SK-MEL-5 (cell line): ENCODE data around the gene TMTC2. TPM values are rescaled to one million over a fixed set of nuclear protein-coding genes. Genes with fewer than 3 reads are reported as not detected.

Experiments used
- DNase-seq: peaks from one replicate; pipeline ENCODE4 v3.0.0-alpha.2; 2016; ENCODE audit warnings: low read depth, low spot score
- in situ Hi-C: cut with HindIII; loops from 2 replicates; pipeline ENCODE4 v1.10.0; 2016; ENCODE audit warnings: low sequenced_read_pairs, high pct_unique_total_duplicates, low pct_unique_long_range_greater_than_20kb
- polyA plus RNA-seq, 2 experiments: library from polyadenylated mRNA; depleted of rRNA; stranded (reverse); fragments of >200 nt; gene quantifications; 2 replicates each; pipeline ENCODE4 v1.2.3, GENCODE V29; 2015
- total RNA-seq: library from RNA; depleted of rRNA; stranded (reverse); fragments of >200 nt; shearing (Covaris generic); gene quantifications from 2 replicates; pipeline ENCODE4 v1.2.3, GENCODE V29; 2014; rRNA removed

Gene TMTC2
- total RNA-seq, result 17.3 and 17.8 TPM in 2 replicates
- 36.6 and 46.4 TPM in 2 replicates for polyA plus RNA-seq (2015; cell fraction: cytosol; rRNA removed)
- 64.9 and 99.8 TPM in 2 replicates for polyA plus RNA-seq (2015; cell fraction: nucleus; rRNA removed)

DNA sequence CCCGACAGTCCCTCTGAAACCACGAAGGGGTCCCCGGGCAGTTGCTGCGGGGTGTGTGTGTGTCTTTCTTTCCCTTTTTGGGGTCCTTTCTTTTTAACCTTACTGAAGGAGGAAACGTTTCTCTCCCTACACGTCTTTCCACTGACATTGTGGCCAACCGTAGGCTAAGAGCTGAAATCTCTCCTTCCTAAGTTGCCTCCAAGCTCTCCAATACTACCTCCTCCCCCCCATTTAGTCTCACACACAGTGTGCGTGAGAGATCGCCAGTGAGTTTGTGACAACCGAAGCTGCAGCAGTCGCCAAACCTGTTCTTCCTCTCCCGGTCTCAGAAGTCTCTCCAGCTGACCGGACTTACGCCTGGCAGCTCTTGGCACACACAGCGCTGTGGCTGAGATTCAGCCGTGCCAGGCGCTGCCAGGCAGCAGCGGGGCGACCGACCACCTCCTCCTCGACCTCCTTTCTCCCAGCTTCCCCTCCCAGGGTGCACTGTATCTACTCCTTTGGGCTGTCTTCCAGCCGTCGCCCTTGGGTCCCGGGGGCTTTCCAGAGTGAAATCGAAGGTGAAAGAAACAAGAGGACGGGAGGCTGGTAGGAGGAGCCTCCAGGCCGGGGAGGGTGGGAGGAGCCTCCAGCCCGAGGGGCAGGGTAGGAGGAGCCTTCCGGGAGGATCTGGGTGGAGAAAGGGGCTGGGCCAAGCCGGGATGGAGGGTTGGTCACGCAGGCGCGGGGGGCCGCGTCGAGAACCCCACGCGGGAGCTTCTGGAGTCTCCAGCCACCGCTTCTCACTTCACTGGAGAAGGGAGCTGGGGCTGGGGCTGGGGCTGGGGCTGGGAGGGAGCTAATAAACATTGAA is at the start of gene TMTC2:
TMTC2 (plus strand) TSS at position 739 of the 853 bp plus-strand sequence.
- in situ Hi-C loops, result no loop called here

GRCh38 chr12:82638324-82638723 is 48.4 kb upstream of the TMTC2 start:
- in situ Hi-C loops, result no loop called here
- no peak for DNase-seq

More for the DNA sequence above, at the start of gene TMTC2:
- DNase-seq, result peak; percentile 92

DNA sequence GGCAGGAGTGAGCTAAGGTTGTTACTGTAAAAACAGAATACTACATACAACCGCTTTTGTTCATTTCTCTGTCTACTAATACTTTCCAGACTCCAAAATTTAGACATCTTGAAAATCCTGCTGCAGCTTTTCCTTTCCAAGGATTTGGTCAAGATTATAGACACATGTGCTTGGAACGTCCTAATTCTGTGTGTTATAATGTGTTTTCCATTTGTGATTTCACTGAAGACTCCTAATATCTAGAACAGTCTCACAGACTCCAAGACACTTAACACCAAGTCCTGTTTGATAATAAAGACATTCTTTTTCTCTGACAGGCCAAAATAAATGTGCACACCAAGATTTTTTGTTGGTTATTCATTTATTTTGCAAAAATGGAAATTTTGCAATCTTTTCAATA is 41.8 kb upstream of the TMTC2 start:
- no peak for DNase-seq
- in situ Hi-C loops, result no loop called here

- no peak for DNase-seq
- in situ Hi-C loops, result no loop called here
Observed at GRCh38 chr12:82645414-82645813, 41.3 kb upstream of the TMTC2 start.

GRCh38 chr12:82647853-82648252 is 38.9 kb upstream of the TMTC2 start:
- in situ Hi-C loops, result no loop called here
- DNase-seq, result peak; percentile 30

GRCh38 chr12:82648259-82648909 is 38.3 kb upstream of the TMTC2 start:
- no peak for DNase-seq
- in situ Hi-C loops, result no loop called here

- DNase-seq, result peak; percentile 95
- in situ Hi-C loops, result no loop called here
Observed at GRCh38 chr12:82650627-82651337, 35.9 kb upstream of the TMTC2 start.

GRCh38 chr12:82651489-82651888 is 35.2 kb upstream of the TMTC2 start:
- in situ Hi-C loops, result no loop called here

GRCh38 chr12:82652071-82652470 is 34.6 kb upstream of the TMTC2 start:
- in situ Hi-C loops, result no loop called here
- DNase-seq, result no peak

More at GRCh38 chr12:82651489-82651888, 35.2 kb upstream of the TMTC2 start:
- DNase-seq, result no peak

- DNase-seq, result no peak
- in situ Hi-C loops, result no loop called here
Observed at GRCh38 chr12:82655751-82656150, 31.0 kb upstream of the TMTC2 start.

DNA sequence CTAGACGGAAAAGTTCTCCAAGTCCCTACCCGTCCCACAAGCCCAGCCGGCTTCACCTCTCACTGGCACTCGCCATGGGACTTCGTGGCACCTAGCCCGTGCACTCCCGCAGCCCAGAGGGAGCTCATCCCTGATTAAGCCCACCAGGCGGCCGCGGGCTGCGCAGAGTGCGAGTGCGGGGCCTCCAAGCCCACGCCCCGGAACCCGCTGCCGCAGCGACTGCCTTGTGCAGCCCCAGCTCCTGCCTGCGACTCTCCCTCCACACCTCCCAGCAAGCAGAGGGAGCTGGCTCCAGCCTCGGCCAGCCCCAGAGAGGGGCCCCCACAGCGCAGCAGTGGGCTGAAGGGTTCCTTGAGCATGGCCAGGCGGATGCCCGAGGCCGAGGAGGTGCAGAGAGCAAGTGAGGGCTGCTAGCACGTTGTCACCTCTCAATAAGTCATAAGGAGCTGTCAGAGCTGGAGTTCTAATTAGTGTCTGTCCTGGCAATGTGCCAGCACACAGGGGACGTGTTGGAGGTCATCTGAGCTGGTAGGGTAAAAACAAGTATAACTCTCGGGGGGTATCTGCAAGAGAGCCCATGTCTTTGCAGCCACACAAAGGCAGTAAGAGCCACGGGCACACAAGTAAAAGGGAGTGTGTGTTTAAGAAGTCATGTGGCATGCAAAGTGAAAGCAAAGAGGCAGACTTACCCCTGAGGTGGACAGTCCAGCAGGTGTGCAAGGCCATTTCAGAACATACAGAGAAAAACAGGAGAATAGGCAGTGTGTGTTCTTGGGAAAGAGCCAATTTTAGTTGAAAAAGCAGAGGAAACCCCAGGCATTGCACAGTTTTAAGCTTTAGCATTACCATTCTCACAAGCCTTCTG is 27.1 kb upstream of the TMTC2 start:
- in situ Hi-C loops, result no loop called here
- no peak for DNase-seq

DNA sequence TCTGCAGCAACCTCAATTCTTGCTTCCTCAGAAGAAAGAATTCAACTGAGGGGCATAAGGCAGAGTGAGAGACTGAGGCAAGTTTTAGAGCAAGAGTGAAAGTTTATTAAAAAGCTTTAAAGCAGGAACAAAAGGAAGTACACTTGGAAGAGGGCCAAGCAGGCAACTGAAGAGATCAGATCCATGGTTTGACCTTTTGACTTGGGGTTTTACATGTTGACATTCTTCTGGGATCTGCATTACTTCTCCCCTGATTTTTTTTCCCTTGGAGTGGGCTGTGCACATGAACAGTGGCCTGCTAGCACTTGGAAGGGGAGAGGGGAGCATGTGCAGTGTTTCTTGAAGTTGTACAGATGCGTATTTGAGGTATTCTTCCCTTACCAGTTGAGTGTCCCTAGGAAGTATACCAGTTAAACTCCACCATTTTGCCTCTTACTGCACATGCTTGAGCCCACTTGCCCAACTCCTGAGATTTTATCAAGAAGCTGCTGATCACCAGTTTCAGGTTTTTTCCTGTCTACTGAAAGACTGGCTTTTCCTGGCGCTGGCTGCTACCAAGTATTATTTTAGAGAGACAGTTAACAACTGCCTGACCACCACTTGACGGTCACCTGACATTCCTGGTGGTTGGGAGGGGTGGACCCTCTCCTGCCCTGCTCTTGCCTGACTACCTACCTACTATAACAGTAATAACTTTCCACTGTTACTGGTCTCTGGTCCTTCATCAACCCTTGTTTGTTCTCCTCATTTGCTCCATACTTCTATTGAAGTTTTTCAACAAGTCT is 26.0 kb upstream of the TMTC2 start:
- peak; percentile 36 for DNase-seq
- in situ Hi-C loops, result no loop called here

DNA sequence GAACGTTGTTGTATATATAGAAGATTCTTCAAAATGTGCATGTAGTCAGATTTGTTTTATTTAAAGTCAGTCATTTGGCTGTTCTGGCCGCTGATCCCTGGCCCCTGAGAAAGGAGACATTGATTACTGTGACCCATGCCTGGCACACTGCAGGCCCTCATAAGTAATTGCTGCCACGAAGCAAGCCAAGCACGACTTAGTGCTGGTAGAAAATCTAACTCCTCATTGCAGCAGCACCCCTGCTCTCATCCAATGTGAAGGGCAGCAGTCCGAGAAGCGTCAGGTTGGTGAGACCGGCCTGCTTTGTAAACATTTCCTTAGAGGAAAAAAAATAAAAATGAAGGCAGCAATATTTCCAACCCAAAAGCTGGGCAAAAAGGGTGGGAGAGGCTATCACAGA is 22.8 kb upstream of the TMTC2 start:
- no peak for DNase-seq
- in situ Hi-C loops, result no loop called here

- in situ Hi-C loops, result no loop called here
- no peak for DNase-seq
Observed at GRCh38 chr12:82665142-82665923, 21.4 kb upstream of the TMTC2 start.

GRCh38 chr12:82666830-82667229 is 19.9 kb upstream of the TMTC2 start:
- no peak for DNase-seq
- in situ Hi-C loops, result no loop called here

DNA sequence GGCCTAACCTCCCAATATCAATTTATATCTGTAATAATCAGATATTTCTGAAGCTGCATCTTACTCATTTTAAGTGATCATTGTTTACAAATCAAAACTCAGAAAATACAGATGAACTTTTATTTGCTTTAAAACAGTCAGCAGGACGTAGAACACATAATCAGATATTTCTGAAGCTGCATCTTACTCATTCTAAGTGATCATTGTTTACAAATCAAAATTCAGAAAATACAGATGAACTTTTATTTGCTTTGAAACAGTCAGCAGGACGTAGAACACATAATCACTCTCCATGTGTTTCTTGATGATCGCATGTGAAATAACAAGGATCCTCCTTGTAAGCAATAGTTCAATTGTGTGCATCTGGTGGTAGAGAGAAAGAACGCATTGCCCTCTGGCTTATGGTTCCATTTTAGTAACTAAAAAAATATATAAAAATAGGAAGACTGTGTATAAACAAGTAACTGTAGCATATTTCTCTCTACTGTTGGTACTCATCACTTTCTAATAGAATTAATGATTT is 15.0 kb upstream of the TMTC2 start:
- DNase-seq, result peak; percentile 37
- in situ Hi-C loops, result no loop called here
